Gastrocnemius medialis (tissue), 4 donors: Measurements from ENCODE around the gene BMPR1A. TPM values are rescaled to one million over a fixed set of nuclear protein-coding genes. Genes with fewer than 3 reads are reported as not detected.

ENCODE experiments used
- ATAC-seq, 2 donors: fragments of 150-250 bp; one replicate each; pipeline ENCODE4 v1.9.1; 2016
- DNase-seq, 2 donors: peaks; one replicate each; pipeline ENCODE4 v3.0.0-alpha.2; 2019
- H3K27ac ChIP-seq, 4 donors: fragments of 200-600 bp; sonication (generic); 1 replicate in 1 of 4; 2 replicates in 3 of 4; pipeline ENCODE4 v1.5.1; 2016 to 2018; ENCODE audit warnings: mild to moderate bottlenecking in 2 of 4, moderate library complexity in 1 of 4
- H3K27me3 ChIP-seq, 3 donors: fragments of 200-600 bp; sonication (generic) in 2 of 3; 1 replicate in 1 of 3; 2 replicates in 2 of 3; pipeline versions ENCODE4 v1.5.1 to v1.6.0; 2016 to 2019; ENCODE audit warnings: mild to moderate bottlenecking in 1 of 3, moderate library complexity in 1 of 3
- H3K36me3 ChIP-seq, 2 donors: fragments of 200-600 bp; sonication (generic) in 1 of 2; one replicate each; pipeline ENCODE4 v1.5.1; 2017 to 2018
- H3K4me1 ChIP-seq, 2 donors: fragments of 200-600 bp; sonication (generic) in 1 of 2; one replicate each; pipeline ENCODE4 v1.5.1; 2016 to 2017; ENCODE audit warnings: mild to moderate bottlenecking in 2 of 2
- H3K4me3 ChIP-seq, 4 donors: fragments of 200-600 bp; sonication (generic) in 3 of 4; 1 replicate in 1 of 4; 2 replicates in 3 of 4; pipeline ENCODE4 v1.5.1; 2016 to 2019; ENCODE audit warnings: mild to moderate bottlenecking in 2 of 4
- H3K9me3 ChIP-seq, 3 donors: fragments of 200-600 bp; sonication (generic) in 2 of 3; 1 replicate in 1 of 3; 2 replicates in 2 of 3; pipeline ENCODE4 v1.5.1; 2016 to 2019
- CTCF ChIP-seq, 5 experiments: fragments of 450-650 bp in 3 of 5; fragments of 200-600 bp in 2 of 5; sonication (generic) in 2 of 5; IDR thresholded peaks in 4 of 5; conservative IDR thresholded peaks in 1 of 5; 1 replicate in 4 of 5; 2 replicates in 1 of 5; pipeline ENCODE4 v1.5.1; 2016 to 2019; ENCODE audit warnings: antibody characterized with exemption in 5 of 5, mild to moderate bottlenecking in 3 of 5, moderate library complexity in 3 of 5
- POLR2A ChIP-seq, 2 donors: fragments of 450-650 bp; IDR thresholded peaks; one replicate each; pipeline ENCODE4 v1.6.1; 2017; ENCODE audit warnings: antibody characterized with exemption in 2 of 2, mild to moderate bottlenecking in 2 of 2, moderate library complexity in 2 of 2
- in situ Hi-C, 4 donors: fragments of 200-750 bp; cut with MboI; loops; one replicate each; pipeline versions ENCODE4 v1.15.0 to v1.8.0; 2017; ENCODE audit warnings: low sequenced_read_pairs in 4 of 4
- intact Hi-C: fragments of 100-400 bp; cut with DNase I; formaldehyde crosslinking; loops from one replicate; pipeline ENCODE4 v1.15.1; 2023; ENCODE audit warnings: low total_unique reads
- total RNA-seq, 4 donors: library from RNA; depleted of rRNA; stranded (reverse); fragments of >200 nt; gene quantifications; one replicate each; pipeline versions ENCODE4 v1.1.0 to v1.2.3, GENCODE V29; 2016

The BMPR1A gene
- total RNA-seq, 4 donors from 2014 or later: 16.4 to 22.7 (median 18.0) TPM

- Histone ChIP-seq H3K27ac (no peak overlapping the region), H3K4me1 (peaks cover 29 to 31% of the 10 kb centered on the region in 2 donors), H3K36me3 (no peaks in the 10 kb centered on the region), H3K27me3 (no peaks in the 10 kb centered on the region), H3K4me3 (no peak overlapping the region), H3K9me3 (no peaks in the 10 kb centered on the region)
- DNase-seq (no peak), ATAC-seq (no peak)
- TF ChIP-seq CTCF (IDR thresholded peaks at IDR 0.05 in 4 of 5, conservative IDR thresholded peaks at IDR 0.05 in 1 of 5): no peak
- no peak for TF ChIP-seq POLR2A (IDR thresholded peaks at IDR 0.05)
- intact Hi-C loops: no loop called here
- in situ Hi-C loops: loop anchor here in 1 of 4 donors (25.0 kb wide), 1 partner anchor 146 kb away; the partner anchor contains the start of genes GLUD1 and SHLD2
Measured at GRCh38 chr10:86941426-86941825, 185.0 kb downstream of the BMPR1A start.

- no peak overlapping the region for H3K27ac ChIP-seq
Measured at GRCh38 chr10:86941991-86942421, 185.6 kb downstream of the BMPR1A start.

GRCh38 chr10:86942441-86943315, 186.3 kb downstream of the BMPR1A start:
- DNase-seq (no peak), ATAC-seq (no peak)
- intact Hi-C loops (no loop called here), in situ Hi-C loops (loop anchor here in 1 of 4 donors (25.0 kb wide), 1 partner anchor 145 kb away; the partner anchor contains the start of genes GLUD1 and SHLD2)
- no peak overlapping the region for H3K27ac ChIP-seq
- H3K27me3 ChIP-seq: no peaks in the 10 kb centered on the region
- H3K4me3 ChIP-seq: no peak overlapping the region
- no peaks in the 10 kb centered on the region for H3K9me3 ChIP-seq
- peaks cover 32% of the 10 kb centered on the region in 2 donors for H3K4me1 ChIP-seq
- no peaks in the 10 kb centered on the region for H3K36me3 ChIP-seq
- TF ChIP-seq CTCF (IDR thresholded peaks at IDR 0.05 in 4 of 5, conservative IDR thresholded peaks at IDR 0.05 in 1 of 5) (no peak), POLR2A (IDR thresholded peaks at IDR 0.05) (no peak)

More at GRCh38 chr10:86941991-86942421, 185.6 kb downstream of the BMPR1A start:
- intact Hi-C loops: no loop called here
- ATAC-seq (no peak), DNase-seq (no peak)
- in situ Hi-C loops: loop anchor here in 1 of 4 donors (25.0 kb wide), 1 partner anchor 145 kb away; the partner anchor contains the start of genes GLUD1 and SHLD2
- no peaks in the 10 kb centered on the region for H3K9me3 ChIP-seq
- no peak overlapping the region for H3K4me3 ChIP-seq
- H3K27me3 ChIP-seq: no peaks in the 10 kb centered on the region
- H3K4me1 ChIP-seq: peaks cover 32% of the 10 kb centered on the region in 2 donors
- H3K36me3 ChIP-seq: no peaks in the 10 kb centered on the region
- TF ChIP-seq POLR2A (IDR thresholded peaks at IDR 0.05) (no peak), CTCF (IDR thresholded peaks at IDR 0.05 in 4 of 5, conservative IDR thresholded peaks at IDR 0.05 in 1 of 5) (no peak)

GRCh38 chr10:86943316-86944030, 187.1 kb downstream of the BMPR1A start:
- DNase-seq (no peak), ATAC-seq (no peak)
- H3K4me1 ChIP-seq: peaks cover 32% of the 10 kb centered on the region in 2 donors
- intact Hi-C loops (no loop called here), in situ Hi-C loops (loop anchor here in 1 of 4 donors (25.0 kb wide), 1 partner anchor 144 kb away; the partner anchor contains the start of genes GLUD1 and SHLD2)
- no peaks in the 10 kb centered on the region for H3K36me3 ChIP-seq
- no peak for TF ChIP-seq POLR2A (IDR thresholded peaks at IDR 0.05)
- no peak for TF ChIP-seq CTCF (IDR thresholded peaks at IDR 0.05 in 4 of 5, conservative IDR thresholded peaks at IDR 0.05 in 1 of 5)
- H3K27ac ChIP-seq: no peak overlapping the region
- no peaks in the 10 kb centered on the region for H3K27me3 ChIP-seq
- H3K4me3 ChIP-seq: no peak overlapping the region
- H3K9me3 ChIP-seq: no peaks in the 10 kb centered on the region
